HUES6 (cell line): Measurements from ENCODE around the gene SLC3A2.

ENCODE experiments used
- H3K27ac ChIP-seq: 2 replicates; pipeline ENCODE4 v1.7.0; 2013; ENCODE audit warnings: low read depth, mild to moderate bottlenecking, low read length, inconsistent platforms
- H3K27me3 ChIP-seq: 2 replicates; pipeline ENCODE4 v1.6.1; 2013; ENCODE audit warnings: low read length; ENCODE audit not compliant: control insufficient read depth, insufficient read depth
- H3K36me3 ChIP-seq: 2 replicates; pipeline ENCODE4 v1.6.1; 2013; ENCODE audit warnings: low read length; ENCODE audit not compliant: control insufficient read depth, insufficient read depth
- H3K4me1 ChIP-seq: 2 replicates; pipeline ENCODE4 v1.6.1; 2013; ENCODE audit warnings: low read length; ENCODE audit not compliant: control insufficient read depth, insufficient read depth
- H3K4me3 ChIP-seq: 2 replicates; pipeline ENCODE4 v1.5.1; 2013; ENCODE audit warnings: low read depth, low read length
- H3K9ac ChIP-seq: one replicate; pipeline ENCODE4 v1.6.1; 2013; ENCODE audit warnings: mild to moderate bottlenecking, low read length
- H3K9me3 ChIP-seq: 2 replicates; pipeline ENCODE4 v1.6.1; 2013; ENCODE audit warnings: low read depth, low read length; ENCODE audit not compliant: control insufficient read depth, insufficient read depth

Gene SLC3A2

GRCh38 chr11:62863687-62864335 is 16.9 kb upstream of the SLC3A2 start:
- H3K27ac ChIP-seq: no peak overlapping the region
- no peak overlapping the region for H3K9ac ChIP-seq
- H3K36me3 ChIP-seq: peaks cover 43% of the 10 kb centered on the region
- H3K9me3 ChIP-seq: no peaks in the 10 kb centered on the region
- H3K4me1 ChIP-seq: peaks cover 35% of the 10 kb centered on the region
- no peaks in the 10 kb centered on the region for H3K27me3 ChIP-seq
- H3K4me3 ChIP-seq: no peak overlapping the region

- Histone ChIP-seq H3K9me3 (no peaks in the 10 kb centered on the region), H3K4me3 (no peak overlapping the region), H3K4me1 (peaks cover 29% of the 10 kb centered on the region), H3K27me3 (no peaks in the 10 kb centered on the region), H3K27ac (no peak overlapping the region), H3K9ac (no peak overlapping the region), H3K36me3 (peaks cover 43% of the 10 kb centered on the region)
Observed at GRCh38 chr11:62865635-62866034, 15.1 kb upstream of the SLC3A2 start.

GRCh38 chr11:62874851-62875250 is 5.8 kb upstream of the SLC3A2 start:
- peaks cover 12% of the 10 kb centered on the region for H3K4me1 ChIP-seq
- H3K27me3 ChIP-seq: no peaks in the 10 kb centered on the region
- no peak overlapping the region for H3K9ac ChIP-seq
- H3K36me3 ChIP-seq: peaks cover 71% of the 10 kb centered on the region
- no peaks in the 10 kb centered on the region for H3K9me3 ChIP-seq
- no peak overlapping the region for H3K4me3 ChIP-seq
- no peak overlapping the region for H3K27ac ChIP-seq

- H3K4me3 ChIP-seq: no peak overlapping the region
- H3K9ac ChIP-seq: peak overlapping the region; percentile 10
- no peaks in the 10 kb centered on the region for H3K9me3 ChIP-seq
- H3K4me1 ChIP-seq: peaks cover 18% of the 10 kb centered on the region
- H3K36me3 ChIP-seq: peaks cover 74% of the 10 kb centered on the region
- no peaks in the 10 kb centered on the region for H3K27me3 ChIP-seq
- no peak overlapping the region for H3K27ac ChIP-seq
Observed at GRCh38 chr11:62875698-62876478, 4.8 kb upstream of the SLC3A2 start.

GRCh38 chr11:62876712-62877111 is 4.0 kb upstream of the SLC3A2 start:
- Histone ChIP-seq H3K9ac (no peak overlapping the region), H3K36me3 (peaks cover 78% of the 10 kb centered on the region), H3K27ac (no peak overlapping the region)

GRCh38 chr11:62879235-62879978 is 1.3 kb upstream of the SLC3A2 start:
- H3K9ac ChIP-seq: peak overlapping the region; percentile 98
- H3K9me3 ChIP-seq: no peaks in the 10 kb centered on the region
- H3K4me3 ChIP-seq: peak overlapping the region; percentile 93
- H3K27ac ChIP-seq: no peak overlapping the region; the same call in 1 of the 2 replicates
- peaks cover 38% of the 10 kb centered on the region for H3K4me1 ChIP-seq
- H3K27me3 ChIP-seq: no peaks in the 10 kb centered on the region
- H3K36me3 ChIP-seq: peaks cover 81% of the 10 kb centered on the region

More at GRCh38 chr11:62876712-62877111, 4.0 kb upstream of the SLC3A2 start:
- Histone ChIP-seq H3K4me3 (no peak overlapping the region), H3K27me3 (no peaks in the 10 kb centered on the region), H3K9me3 (no peaks in the 10 kb centered on the region), H3K4me1 (peaks cover 18% of the 10 kb centered on the region)

GRCh38 chr11:62880231-62880802 is 379 bp upstream of the SLC3A2 start:
- no peaks in the 10 kb centered on the region for H3K27me3 ChIP-seq
- H3K4me3 ChIP-seq: peak overlapping the region; percentile 93
- H3K27ac ChIP-seq: peak overlapping the region; percentile 98; the same call in 1 of the 2 replicates
- no peaks in the 10 kb centered on the region for H3K9me3 ChIP-seq
- peak overlapping the region; percentile 98 for H3K9ac ChIP-seq
- H3K36me3 ChIP-seq: peaks cover 82% of the 10 kb centered on the region
- H3K4me1 ChIP-seq: peaks cover 42% of the 10 kb centered on the region

GRCh38 chr11:62881579-62882430 is 1.1 kb downstream of the SLC3A2 start:
- no peaks in the 10 kb centered on the region for H3K27me3 ChIP-seq
- peak overlapping the region; percentile 98 for H3K9ac ChIP-seq
- H3K4me3 ChIP-seq: peak overlapping the region; percentile 93
- peaks cover 38% of the 10 kb centered on the region for H3K4me1 ChIP-seq
- no peaks in the 10 kb centered on the region for H3K9me3 ChIP-seq
- H3K36me3 ChIP-seq: peaks cover 85% of the 10 kb centered on the region
- H3K27ac ChIP-seq: peak overlapping the region; percentile 98

- peak overlapping the region; percentile 98 for H3K27ac ChIP-seq
- peak overlapping the region; percentile 93 for H3K4me3 ChIP-seq
- peak overlapping the region; percentile 98 for H3K9ac ChIP-seq
Observed at GRCh38 chr11:62882431-62882749, 1.7 kb downstream of the SLC3A2 start.

GRCh38 chr11:62882788-62883501 is 2.2 kb downstream of the SLC3A2 start:
- Histone ChIP-seq H3K27ac (peak overlapping the region; percentile 98), H3K36me3 (peaks cover 85% of the 10 kb centered on the region), H3K4me3 (peak overlapping the region; percentile 93), H3K9me3 (no peaks in the 10 kb centered on the region), H3K9ac (peak overlapping the region; percentile 98), H3K4me1 (peaks cover 38% of the 10 kb centered on the region), H3K27me3 (no peaks in the 10 kb centered on the region)

More at GRCh38 chr11:62882431-62882749, 1.7 kb downstream of the SLC3A2 start:
- Histone ChIP-seq H3K36me3 (peaks cover 85% of the 10 kb centered on the region), H3K27me3 (no peaks in the 10 kb centered on the region), H3K4me1 (peaks cover 38% of the 10 kb centered on the region), H3K9me3 (no peaks in the 10 kb centered on the region)
